Lower leg skin (tissue), 4 donors: ENCODE results near the gene PLXNB1. TPM values are rescaled to one million over a fixed set of nuclear protein-coding genes. Genes with fewer than 3 reads are reported as not detected.
"Not testable (repeated sequence)": the region's sequence is repeated elsewhere in the genome, so short reads cannot be mapped to it uniquely, and the experiment has no call there.

Experiments used
- DNase-seq, 2 donors: peaks; one replicate each; pipeline ENCODE4 v3.0.0-alpha.2; 2019; ENCODE audit warnings: low spot score in 2 of 2
- H3K4me3 ChIP-seq: fragments of 200-600 bp; sonication (generic); 2 replicates; pipeline ENCODE4 v1.5.1; 2017; ENCODE audit warnings: mild to moderate bottlenecking, low read depth; ENCODE audit not compliant: poor library complexity, severe bottlenecking
- CTCF ChIP-seq, 3 donors: fragments of 450-650 bp; IDR thresholded peaks; one replicate each; pipeline ENCODE4 v1.5.1; 2016; ENCODE audit warnings: antibody characterized with exemption in 3 of 3, mild to moderate bottlenecking in 3 of 3, moderate library complexity in 2 of 3
- POLR2A ChIP-seq, 2 donors: fragments of 450-650 bp; IDR thresholded peaks; one replicate each; pipeline ENCODE4 v1.6.1; 2016 to 2017; ENCODE audit warnings: antibody characterized with exemption in 2 of 2, mild to moderate bottlenecking in 1 of 2, moderate library complexity in 1 of 2
- WGBS, 2 donors: methylation state at CpG; one replicate each; pipeline ENCODE4 v1.1.5; 2018; 5-methylcytosine and 5-hydroxymethylcytosine counted together
- intact Hi-C: fragments of 100-400 bp; cut with DNase I; formaldehyde crosslinking; loops from one replicate; pipeline ENCODE4 v1.15.0; 2023; ENCODE audit warnings: low total_unique reads
- total RNA-seq, 4 donors: library from RNA; depleted of rRNA; stranded (reverse); fragments of >200 nt; gene quantifications; one replicate each; pipeline ENCODE4 v1.1.0, GENCODE V29; 2016

PLXNB1 gene
- total RNA-seq, 4 donors from 2014 or later, result 111 to 227 (median 145) TPM

- intact Hi-C loops, result loop anchor here (10.0 kb wide), 1 partner anchor 79 kb away; no protein-coding TSS in a partner anchor
- TF ChIP-seq POLR2A (IDR thresholded peaks at IDR 0.05), result peak in 1 of 2 donors; percentile 24
- TF ChIP-seq CTCF (IDR thresholded peaks at IDR 0.05), result peak in 1 of 3 donors; percentile 74
- peak; percentile 99 for DNase-seq
- 1% methylated on average over 15 to 19 of the region's 21 CpGs for WGBS, 2 donors
- H3K4me3 ChIP-seq, result peak overlapping the region; percentile 32
These were observed 35.9 kb upstream of the PLXNB1 start for GRCh38 chr3:48465531-48466378.

- TF ChIP-seq CTCF (IDR thresholded peaks at IDR 0.05) (no peak), POLR2A (IDR thresholded peaks at IDR 0.05) (no peak)
- whole genome bisulfite sequencing, 2 donors, result 11 to 16% methylated on average over 7 of the region's 7 CpGs
- no peak for DNase-seq
- intact Hi-C loops, result loop anchor here (10.0 kb wide), 1 partner anchor 80 kb away; no protein-coding TSS in a partner anchor
- no peak overlapping the region for H3K4me3 ChIP-seq
These were observed 35.3 kb upstream of the PLXNB1 start for GRCh38 chr3:48465237-48465530.

- no peak for TF ChIP-seq CTCF (IDR thresholded peaks at IDR 0.05)
- TF ChIP-seq POLR2A (IDR thresholded peaks at IDR 0.05), result no peak
- intact Hi-C loops, result loop anchor here (10.0 kb wide), 1 partner anchor 80 kb away; no protein-coding TSS in a partner anchor
- DNase-seq, result no peak
- 84 to 93% methylated on average over 11 to 12 of the region's 17 CpGs for WGBS, 2 donors
- H3K4me3 ChIP-seq, result no peak overlapping the region
These were observed 34.9 kb upstream of the PLXNB1 start for GRCh38 chr3:48464713-48465221.

GRCh38 chr3:48463703-48464102, 33.8 kb upstream of the PLXNB1 start:
- intact Hi-C loops, result loop anchor here (10.0 kb wide), 1 partner anchor 81 kb away; no protein-coding TSS in a partner anchor
- TF ChIP-seq CTCF (IDR thresholded peaks at IDR 0.05), result no peak
- no peak for TF ChIP-seq POLR2A (IDR thresholded peaks at IDR 0.05)
- H3K4me3 ChIP-seq, result no peak overlapping the region
- 81 to 88% methylated on average over 7 to 9 of the region's 9 CpGs for WGBS, 2 donors
- no peak for DNase-seq

GRCh38 chr3:48461767-48462166, 31.9 kb upstream of the PLXNB1 start:
- WGBS, 2 donors, result 89 to 92% methylated on average over 7 of the region's 7 CpGs
- intact Hi-C loops, result loop anchor here (10.0 kb wide), 1 partner anchor 83 kb away; no protein-coding TSS in a partner anchor
- not testable (repeated sequence) for DNase-seq, H3K4me3 ChIP-seq

GRCh38 chr3:48460517-48460902, 30.6 kb upstream of the PLXNB1 start:
- TF ChIP-seq POLR2A (IDR thresholded peaks at IDR 0.05), result no peak
- no peak for TF ChIP-seq CTCF (IDR thresholded peaks at IDR 0.05)
- no peak overlapping the region for H3K4me3 ChIP-seq
- intact Hi-C loops, result loop anchor here (10.0 kb wide), 1 partner anchor 84 kb away; no protein-coding TSS in a partner anchor
- WGBS, 2 donors, result 80 to 90% methylated on average over 3 of the region's 3 CpGs
- DNase-seq, result no peak
